SU-DHL-6 (cell line): ENCODE results near the gene PRORP.

Source experiments
- H2AFZ ChIP-seq: fragments of 200-600 bp; sonication (generic); 2 replicates; pipeline ENCODE4 v1.6.1; 2014; ENCODE audit warnings: low read depth, mild to moderate bottlenecking, moderate library complexity, mixed read lengths, antibody characterized with exemption, low read length; ENCODE audit not compliant: severe bottlenecking
- H3F3A ChIP-seq: fragments of 200-600 bp; shearing (Covaris generic); 2 replicates; pipeline ENCODE4 v1.6.0; 2016; ENCODE audit warnings: antibody characterized with exemption, mild to moderate bottlenecking; ENCODE audit not compliant: insufficient read depth
- H3K27ac ChIP-seq: fragments of 200-600 bp; sonication (generic); 2 replicates; pipeline ENCODE4 v1.5.1; 2016; ENCODE audit warnings: low read depth, mild to moderate bottlenecking, low read length, moderate library complexity, mixed read lengths
- H3K27me3 ChIP-seq: fragments of 200-600 bp; sonication (generic), shearing (Covaris generic); 2 replicates; pipeline ENCODE4 v1.6.0; 2014; ENCODE audit warnings: mild to moderate bottlenecking, low read length
- H3K36me3 ChIP-seq: fragments of 200-600 bp; sonication (generic); 2 replicates; pipeline ENCODE4 v1.6.1; 2014; ENCODE audit warnings: mild to moderate bottlenecking, low read length, mixed read lengths
- H3K4me2 ChIP-seq: fragments of 300-600, 200-600 bp; shearing (Covaris generic), sonication (generic); 2 replicates; pipeline ENCODE4 v1.6.0; 2014; ENCODE audit warnings: low read length, low read depth, mild to moderate bottlenecking; ENCODE audit not compliant: poor library complexity, severe bottlenecking
- H3K4me3 ChIP-seq: fragments of 200-600 bp; sonication (generic); 2 replicates; pipeline ENCODE4 v1.5.1; 2014; ENCODE audit warnings: antibody characterized with exemption, low read length, mild to moderate bottlenecking, mixed read lengths; ENCODE audit not compliant: insufficient read depth, poor library complexity, severe bottlenecking
- H3K79me2 ChIP-seq: fragments of 200-600 bp; sonication (generic); 2 replicates; pipeline ENCODE4 v1.6.1; 2014; ENCODE audit warnings: mild to moderate bottlenecking, low read length, moderate library complexity; ENCODE audit not compliant: insufficient read depth
- H3K9ac ChIP-seq: fragments of 200-600 bp; sonication (generic); 2 replicates; pipeline ENCODE4 v1.7.0; 2014; ENCODE audit warnings: mild to moderate bottlenecking, low read length
- H3K9me2 ChIP-seq: fragments of 200-600 bp; sonication (generic); replicated peaks from 2 replicates; pipeline ENCODE4 v1.6.1; 2014; ENCODE audit warnings: low read length; ENCODE audit not compliant: insufficient read depth
- H3K9me3 ChIP-seq: fragments of 200-600 bp; sonication (generic); 2 replicates; pipeline ENCODE4 v1.6.1; 2014; ENCODE audit warnings: low read length, mixed read lengths; ENCODE audit not compliant: insufficient read depth
- H4K20me1 ChIP-seq: fragments of 200-600 bp; sonication (generic); 2 replicates; pipeline ENCODE4 v1.6.1; 2014; ENCODE audit warnings: low read depth, mild to moderate bottlenecking, antibody characterized with exemption, low read length, moderate library complexity, mixed read lengths
- CTCF ChIP-seq: fragments of 200-600 bp; sonication (generic); IDR thresholded peaks from one replicate; pipeline ENCODE4 v1.5.1; 2017; ENCODE audit warnings: antibody characterized with exemption, mild to moderate bottlenecking, low read length, moderate library complexity; ENCODE audit not compliant: insufficient read depth, poor library complexity, severe bottlenecking
- EZH2phosphoT487 ChIP-seq: fragments of 200-600 bp; sonication (generic), shearing (Covaris generic); conservative IDR thresholded peaks from 2 replicates; pipeline ENCODE4 v1.6.1; 2018; ENCODE audit warnings: mild to moderate bottlenecking, antibody characterized with exemption, low read length, moderate library complexity, mixed read lengths

The PRORP gene

GRCh38 chr14:35138585-35138984 is 16.2 kb downstream of the PRORP start:
- Histone ChIP-seq H3K9me2 (no peaks in the 10 kb centered on the region), H3K9me3 (no peaks in the 10 kb centered on the region), H3F3A (peaks cover 13% of the 10 kb centered on the region; the same call in 1 of the 2 replicates), H3K4me3 (no peak overlapping the region), H3K27me3 (no peaks in the 10 kb centered on the region), H3K9ac (no peak overlapping the region), H3K79me2 (peaks cover 12% of the 10 kb centered on the region; the same call in 1 of the 2 replicates), H3K4me2 (no peak overlapping the region), H3K27ac (no peak overlapping the region), H2AFZ (no peak overlapping the region), H3K36me3 (peaks cover 3% of the 10 kb centered on the region; the same call in 1 of the 2 replicates), H4K20me1 (no peaks in the 10 kb centered on the region)
- TF ChIP-seq EZH2phosphoT487 (no peak), CTCF (no peak)

- Histone ChIP-seq H2AFZ (no peak overlapping the region), H3K36me3 (peaks cover 3% of the 10 kb centered on the region; the same call in 1 of the 2 replicates), H4K20me1 (no peaks in the 10 kb centered on the region), H3K27me3 (no peaks in the 10 kb centered on the region), H3K4me3 (no peak overlapping the region), H3K9me3 (no peaks in the 10 kb centered on the region), H3K9me2 (no peaks in the 10 kb centered on the region), H3K9ac (no peak overlapping the region), H3K27ac (no peak overlapping the region), H3K4me2 (no peak overlapping the region), H3F3A (peaks cover 13% of the 10 kb centered on the region; the same call in 1 of the 2 replicates), H3K79me2 (peaks cover 9% of the 10 kb centered on the region; the same call in 1 of the 2 replicates)
- peak; percentile 26 for TF ChIP-seq CTCF
- no peak for TF ChIP-seq EZH2phosphoT487
Observed at GRCh38 chr14:35140718-35141581, 18.6 kb downstream of the PRORP start.

GRCh38 chr14:35144029-35144428 is 21.7 kb downstream of the PRORP start:
- Histone ChIP-seq H3K9ac (no peak overlapping the region), H3F3A (peaks cover 13% of the 10 kb centered on the region; the same call in 1 of the 2 replicates), H3K4me2 (no peak overlapping the region), H3K4me3 (no peak overlapping the region), H3K27ac (no peak overlapping the region), H3K27me3 (no peaks in the 10 kb centered on the region), H4K20me1 (no peaks in the 10 kb centered on the region), H3K36me3 (peaks cover 3% of the 10 kb centered on the region; the same call in 1 of the 2 replicates), H2AFZ (no peak overlapping the region), H3K9me2 (no peaks in the 10 kb centered on the region), H3K79me2 (peaks cover 24% of the 10 kb centered on the region), H3K9me3 (no peaks in the 10 kb centered on the region)
- TF ChIP-seq CTCF (no peak), EZH2phosphoT487 (no peak)
